ENCODE measurements around the gene S1PR4.
"Not testable (repeated sequence)": the region's sequence is repeated elsewhere in the genome, so short reads cannot be mapped to it uniquely, and the experiment has no call there.

GRCh38 chr19:3202895-3203294 lies 24.3 kb downstream of the S1PR4 start:
- TF ChIP-seq CTCF (IDR thresholded peaks at IDR 0.05; ENCODE audit: low read depth, low read length); MYC (IDR thresholded peaks at IDR 0.05; ENCODE audit: low read depth, low read length); POLR2A (IDR thresholded peaks at IDR 0.05; ENCODE audit: extremely low read depth, insufficient read length); MAX (IDR thresholded peaks at IDR 0.05; ENCODE audit: low read depth, low read length): not testable (repeated sequence)

Measured in NB4 (cell line).